Activated CD8-positive, alpha-beta memory T cell treated with anti-CD3 and anti-CD28 coated beads, Interleukin-2, amount 50 U/mL, for 24 hours (primary cell): Measurements from ENCODE around the gene PWWP2B.
"Not testable (repeated sequence)": the region's sequence is repeated elsewhere in the genome, so short reads cannot be mapped to it uniquely, and the experiment has no call there.

ENCODE experiments used
- DNase-seq: peaks from one replicate; pipeline ENCODE4 v3.0.0-alpha.2; 2020; ENCODE audit errors: extremely low read depth

Gene PWWP2B

GRCh38 chr10:132363921-132364593 is 32.9 kb upstream of the PWWP2B start:
- no peak for DNase-seq

- DNase-seq = peak; percentile 35
These were observed 32.4 kb upstream of the PWWP2B start for GRCh38 chr10:132364594-132364970.

- no peak for DNase-seq
These were observed 31.9 kb upstream of the PWWP2B start for GRCh38 chr10:132365102-132365501.

GRCh38 chr10:132366006-132366405 is 31.0 kb upstream of the PWWP2B start:
- no peak for DNase-seq

- DNase-seq = no peak
These were observed 30.5 kb upstream of the PWWP2B start for GRCh38 chr10:132366499-132366898.

- no peak for DNase-seq
These were observed 28.6 kb upstream of the PWWP2B start for GRCh38 chr10:132368391-132368790.

GRCh38 chr10:132368881-132369635 is 27.9 kb upstream of the PWWP2B start:
- no peak for DNase-seq

- DNase-seq = no peak
These were observed 27.3 kb upstream of the PWWP2B start for GRCh38 chr10:132369636-132370185.

- DNase-seq = no peak
These were observed 26.3 kb upstream of the PWWP2B start for GRCh38 chr10:132370426-132371340.

- DNase-seq = no peak
These were observed 25.3 kb upstream of the PWWP2B start for GRCh38 chr10:132371641-132372081.

- DNase-seq = no peak
These were observed 24.4 kb upstream of the PWWP2B start for GRCh38 chr10:132372516-132373095.

- no peak for DNase-seq
These were observed 23.6 kb upstream of the PWWP2B start for GRCh38 chr10:132373241-132373955.

GRCh38 chr10:132374176-132374575 is 22.8 kb upstream of the PWWP2B start:
- no peak for DNase-seq

GRCh38 chr10:132374612-132375011 is 22.4 kb upstream of the PWWP2B start:
- DNase-seq = no peak

- DNase-seq = no peak
These were observed 21.7 kb upstream of the PWWP2B start for GRCh38 chr10:132375116-132375794.

GRCh38 chr10:132375795-132376297 is 21.2 kb upstream of the PWWP2B start:
- DNase-seq = no peak

- DNase-seq = no peak
These were observed 20.6 kb upstream of the PWWP2B start for GRCh38 chr10:132376394-132376851.

GRCh38 chr10:132377326-132377725 is 19.7 kb upstream of the PWWP2B start:
- DNase-seq = no peak

GRCh38 chr10:132379026-132379425 is 18.0 kb upstream of the PWWP2B start:
- DNase-seq = not testable (repeated sequence)

GRCh38 chr10:132380986-132381385 is 16.0 kb upstream of the PWWP2B start:
- DNase-seq = not testable (repeated sequence)
